Urinary bladder (tissue), 4 donors: ENCODE measurements around the gene AGBL5. TPM values are rescaled to one million over a fixed set of nuclear protein-coding genes. Genes with fewer than 3 reads are reported as not detected.

ENCODE experiments used
- DNase-seq: peaks from one replicate; pipeline ENCODE4 v3.0.0-alpha.2; 2015; ENCODE audit errors: extremely low spot score
- H3K27ac ChIP-seq: one replicate; pipeline ENCODE4 v1.5.1; 2013; ENCODE audit warnings: low read depth, mild to moderate bottlenecking, moderate library complexity
- H3K36me3 ChIP-seq: one replicate; pipeline ENCODE4 v1.6.1; 2013; ENCODE audit warnings: mild to moderate bottlenecking, moderate library complexity; ENCODE audit not compliant: insufficient read depth
- H3K4me1 ChIP-seq: one replicate; pipeline ENCODE4 v1.6.1; 2013; ENCODE audit warnings: mild to moderate bottlenecking, moderate library complexity; ENCODE audit not compliant: insufficient read depth
- H3K4me3 ChIP-seq: one replicate; pipeline ENCODE4 v1.5.1; 2013; ENCODE audit warnings: low read depth, low read length
- WGBS: extraction: QIAGEN DNeasy Blood & Tissue Kit; methylation state at CpG from one replicate; pipeline ENCODE4 v1.1.7; 2013; 5-methylcytosine and 5-hydroxymethylcytosine counted together
- polyA plus RNA-seq: library from polyadenylated mRNA; stranded (reverse); fragments of 200-250 nt; gene quantifications from one replicate; pipeline ENCODE4 v1.2.3, GENCODE V29; 2013
- total RNA-seq: library from RNA; depleted of rRNA; stranded (reverse); fragments of >200 nt; gene quantifications from one replicate; pipeline ENCODE4 v1.2.3, GENCODE V29; 2014
- donor health status: healthy with polysubstance abuse.
- donor health status: healthy.

AGBL5 gene
- total and polyA plus RNA-seq, 2 donors = 12.0 to 31.0 TPM

DNA sequence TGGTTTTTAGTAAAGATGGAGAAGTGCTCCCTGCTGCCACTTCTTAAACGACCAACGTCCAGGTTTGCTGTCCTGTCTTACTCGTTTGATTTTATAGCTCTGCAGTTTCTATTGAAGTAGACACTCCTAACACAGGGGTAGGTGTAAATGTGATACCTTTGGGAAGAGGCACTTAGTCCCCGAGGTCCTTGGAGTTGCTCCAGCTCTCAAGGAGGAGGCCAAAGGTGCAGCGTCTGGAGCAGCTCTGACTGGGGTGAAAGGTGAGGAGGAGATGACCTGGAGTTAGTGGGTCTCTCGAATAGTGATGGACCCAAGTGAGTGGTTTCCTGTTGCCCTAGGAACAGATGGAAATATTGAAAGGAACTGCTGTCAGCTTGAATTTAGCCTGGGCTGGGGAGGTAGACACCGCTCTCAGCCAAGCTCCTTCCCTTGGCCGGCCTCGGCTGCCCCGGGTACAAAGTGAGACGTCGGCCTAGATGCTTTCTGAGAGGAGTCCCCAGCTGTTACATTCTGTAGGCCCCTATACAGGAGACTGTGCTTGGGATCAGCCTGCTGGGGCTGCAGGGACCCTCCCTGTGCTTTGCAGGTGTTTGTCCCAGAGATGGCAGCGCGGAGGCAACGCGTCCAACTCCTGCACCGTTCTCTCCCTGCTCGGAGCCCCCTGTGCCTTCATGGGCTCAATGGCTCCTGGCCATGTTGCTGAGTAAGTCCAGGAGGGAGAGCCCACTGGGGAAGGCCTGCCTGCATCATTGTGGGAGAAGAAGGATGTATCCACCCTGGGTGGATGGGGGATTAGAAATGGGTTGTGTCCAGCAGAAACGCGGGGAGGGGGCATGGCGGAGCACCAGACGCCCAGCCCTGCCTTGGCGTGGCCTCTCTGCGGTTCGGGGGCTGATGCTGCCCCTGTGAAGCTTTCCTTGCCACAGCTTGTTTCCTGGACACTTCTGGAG lies 40.6 kb downstream of the AGBL5 start:
- Histone ChIP-seq H3K4me3 (no peak overlapping the region), H3K27ac (no peak overlapping the region), H3K36me3 (no peaks in the 10 kb centered on the region), H3K4me1 (peaks cover 1% of the 10 kb centered on the region)
- WGBS = 76% methylated on average over 25 of the region's 25 CpGs
- no peak for DNase-seq

DNA sequence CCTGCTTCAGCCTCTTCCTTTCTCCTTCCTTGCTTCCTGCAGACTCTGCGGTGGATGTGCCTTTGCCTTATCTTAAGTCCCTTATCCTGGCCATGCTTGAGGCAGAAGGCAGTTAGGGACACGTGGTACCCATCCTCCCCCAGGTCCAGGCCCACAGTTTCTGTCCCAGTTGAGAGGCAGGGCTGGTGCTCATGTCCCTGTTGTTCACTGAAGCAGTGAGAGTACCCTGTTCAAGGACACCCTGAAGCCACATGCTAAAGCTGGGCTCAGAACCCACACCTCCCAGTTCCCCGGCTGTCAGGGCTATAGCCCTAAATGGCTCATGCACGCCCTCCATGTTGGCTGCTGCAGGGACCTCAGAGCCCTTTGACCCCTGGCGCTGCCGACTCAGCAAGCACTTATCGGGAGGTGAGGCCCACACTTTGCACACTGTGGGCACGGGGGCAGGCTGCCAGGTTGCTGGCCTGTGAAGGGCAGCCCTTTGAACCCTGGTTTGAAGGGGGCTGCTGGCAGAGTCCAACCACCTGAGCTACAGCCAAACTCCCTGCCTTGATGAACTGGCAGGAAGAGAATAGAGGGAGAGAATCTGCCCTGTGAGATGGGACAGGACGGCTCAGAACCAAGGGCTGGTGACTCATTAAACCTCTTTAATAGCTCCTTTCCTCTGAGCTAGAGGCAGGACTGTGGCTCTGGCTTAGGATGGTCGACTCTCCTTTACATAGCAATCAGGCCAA lies 41.4 kb downstream of the AGBL5 start:
- 71% methylated on average over 10 of the region's 10 CpGs for WGBS
- Histone ChIP-seq H3K36me3 (no peaks in the 10 kb centered on the region), H3K4me3 (no peak overlapping the region), H3K4me1 (no peaks in the 10 kb centered on the region), H3K27ac (no peak overlapping the region)
- DNase-seq = no peak

DNA sequence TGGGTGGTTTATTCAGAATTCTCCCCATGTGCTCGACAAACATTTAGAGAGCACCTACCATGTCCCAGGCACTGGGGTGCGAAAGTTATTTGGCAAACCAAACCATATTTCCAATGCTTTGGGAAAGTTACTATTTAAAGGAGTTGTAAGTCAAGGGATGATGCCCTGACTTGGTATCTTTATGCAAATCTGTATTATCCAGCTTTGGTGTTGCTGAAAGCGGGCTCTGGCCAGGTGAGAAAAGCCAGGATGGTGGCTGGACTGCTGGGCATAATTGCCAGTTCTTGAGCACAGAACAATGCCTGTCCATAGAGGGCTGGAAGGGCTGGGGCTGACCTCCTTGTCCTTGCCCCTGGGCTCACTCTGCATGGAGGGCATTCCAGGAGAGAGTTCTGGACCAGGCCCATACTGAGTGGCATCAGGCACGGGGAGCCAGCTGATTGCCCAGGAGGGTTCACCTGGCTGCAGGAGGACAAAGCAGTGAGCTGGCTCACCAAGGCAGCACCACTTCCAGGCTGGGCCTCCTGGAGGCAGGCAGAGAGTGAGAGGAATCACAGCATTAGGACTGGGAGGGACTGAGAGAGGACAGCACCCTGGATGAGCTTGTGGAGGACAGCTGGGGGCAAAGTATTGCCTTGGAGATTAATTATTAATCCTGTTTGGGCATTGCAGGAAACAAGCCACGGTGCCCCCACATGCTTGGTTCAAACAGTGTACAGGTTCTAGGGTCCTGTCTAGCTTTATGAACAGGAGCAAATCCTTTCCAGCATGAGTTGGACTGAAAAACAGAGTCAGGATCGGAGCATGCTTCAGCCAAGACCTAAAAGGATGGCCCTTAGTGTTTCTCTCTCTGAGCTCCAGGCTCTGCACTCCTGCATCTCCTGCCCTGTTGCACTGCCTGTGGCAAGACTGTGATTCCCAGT lies 42.2 kb downstream of the AGBL5 start:
- DNase-seq = no peak
- Histone ChIP-seq H3K36me3 (no peaks in the 10 kb centered on the region), H3K4me3 (no peak overlapping the region), H3K4me1 (no peaks in the 10 kb centered on the region), H3K27ac (no peak overlapping the region)
- 87% methylated on average over 6 of the region's 6 CpGs for WGBS

DNA sequence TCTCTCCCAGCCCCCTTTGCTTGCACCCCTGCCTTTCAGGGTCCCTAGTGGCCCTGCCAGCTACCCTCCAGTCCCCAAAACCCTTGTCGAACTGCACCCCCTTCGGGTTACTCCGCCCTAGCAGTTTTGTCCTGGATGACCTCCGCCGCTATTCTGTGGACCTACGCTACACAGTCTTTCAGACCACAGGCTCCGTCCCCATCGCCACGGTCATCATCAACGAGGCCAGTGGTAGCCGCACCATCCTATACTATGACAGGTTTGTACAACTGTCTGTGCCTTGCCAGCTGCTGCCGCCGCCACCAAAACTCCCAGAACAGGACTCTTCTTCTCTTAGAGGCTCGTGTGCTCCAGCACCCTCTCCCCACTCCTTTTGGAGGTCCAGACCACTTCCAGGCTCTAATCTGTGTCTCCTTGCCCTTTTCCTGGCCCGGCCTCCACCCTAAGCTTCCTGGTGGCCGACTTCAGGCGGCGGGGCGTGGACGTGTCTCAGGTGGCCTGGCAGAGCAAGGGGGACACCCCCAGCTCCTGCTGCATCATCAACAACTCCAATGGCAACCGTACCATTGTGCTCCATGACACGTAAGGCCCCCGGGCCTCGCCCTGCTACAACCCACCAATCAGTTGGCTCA lies 43.0 kb downstream of the AGBL5 start:
- Histone ChIP-seq H3K36me3 (no peaks in the 10 kb centered on the region), H3K4me3 (no peak overlapping the region), H3K4me1 (no peaks in the 10 kb centered on the region), H3K27ac (no peak overlapping the region)
- 92% methylated on average over 24 of the region's 24 CpGs for whole genome bisulfite sequencing
- DNase-seq = no peak

DNA sequence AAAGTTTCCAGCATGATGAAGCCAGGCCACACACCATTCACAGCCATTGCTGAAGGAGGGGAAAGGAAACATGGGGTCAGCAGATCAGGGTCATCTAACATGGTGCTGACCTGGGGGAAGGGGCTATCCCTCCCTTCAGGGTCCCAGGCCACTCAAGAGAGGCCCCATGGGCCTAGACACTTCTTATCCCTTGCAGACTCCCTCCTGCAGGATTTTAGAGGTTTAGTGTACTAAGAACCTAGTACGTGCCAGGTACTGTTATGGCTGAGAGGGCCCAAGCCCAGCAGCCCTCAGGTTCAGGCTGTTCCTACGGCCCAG lies 43.9 kb downstream of the AGBL5 start:
- no peak for DNase-seq
- Histone ChIP-seq H3K27ac (no peak overlapping the region), H3K4me3 (no peak overlapping the region), H3K36me3 (no peaks in the 10 kb centered on the region), H3K4me1 (no peaks in the 10 kb centered on the region)
- 94% methylated on average over 2 of the region's 2 CpGs for WGBS

DNA sequence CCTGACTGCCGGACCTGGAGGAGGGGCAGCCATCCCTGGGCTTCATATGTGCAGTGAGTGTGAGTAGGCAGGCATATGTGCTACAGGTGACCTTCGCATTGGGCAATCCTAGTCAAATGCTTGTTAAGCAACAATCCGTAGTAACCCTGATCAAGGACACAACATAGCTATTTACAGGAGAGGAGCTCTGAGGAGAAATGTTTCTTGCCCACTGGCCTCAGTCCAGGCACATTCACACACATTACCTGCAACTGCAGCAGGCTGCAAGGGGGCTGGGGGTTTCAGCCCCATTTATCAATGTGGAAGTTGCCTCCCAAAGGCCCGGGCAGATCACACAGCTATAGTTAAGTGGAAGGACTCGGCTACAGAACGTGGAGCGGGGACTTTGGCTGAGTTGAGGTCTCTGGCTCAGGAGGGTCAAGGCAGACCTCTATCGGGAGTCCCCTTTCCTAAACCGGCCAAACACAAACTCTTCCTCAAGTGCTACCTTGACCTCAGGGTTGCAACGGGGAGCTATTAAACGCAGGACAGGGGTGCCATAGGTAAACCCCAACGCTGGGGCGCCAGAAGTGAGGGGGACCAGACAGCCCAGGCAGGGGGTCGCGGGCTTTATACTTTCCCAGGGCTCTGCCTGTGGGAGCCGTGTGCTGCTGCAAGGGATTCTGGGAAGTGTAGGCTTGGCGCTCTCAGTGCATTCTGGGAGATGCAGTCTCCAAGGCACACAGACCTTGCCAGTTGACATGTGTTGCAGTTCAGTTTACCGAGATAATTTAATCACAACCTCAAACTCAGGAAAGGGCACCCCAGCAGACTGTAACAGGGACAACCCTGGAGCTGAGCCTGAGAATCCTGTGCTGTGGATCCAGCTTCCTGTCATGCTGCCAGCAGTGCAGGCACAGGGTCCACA lies 44.5 kb downstream of the AGBL5 start:
- Histone ChIP-seq H3K4me1 (no peaks in the 10 kb centered on the region), H3K27ac (no peak overlapping the region), H3K36me3 (no peaks in the 10 kb centered on the region), H3K4me3 (peak overlapping the region; percentile 5)
- no peak for DNase-seq
- 25% methylated on average over 18 of the region's 18 CpGs for WGBS

DNA sequence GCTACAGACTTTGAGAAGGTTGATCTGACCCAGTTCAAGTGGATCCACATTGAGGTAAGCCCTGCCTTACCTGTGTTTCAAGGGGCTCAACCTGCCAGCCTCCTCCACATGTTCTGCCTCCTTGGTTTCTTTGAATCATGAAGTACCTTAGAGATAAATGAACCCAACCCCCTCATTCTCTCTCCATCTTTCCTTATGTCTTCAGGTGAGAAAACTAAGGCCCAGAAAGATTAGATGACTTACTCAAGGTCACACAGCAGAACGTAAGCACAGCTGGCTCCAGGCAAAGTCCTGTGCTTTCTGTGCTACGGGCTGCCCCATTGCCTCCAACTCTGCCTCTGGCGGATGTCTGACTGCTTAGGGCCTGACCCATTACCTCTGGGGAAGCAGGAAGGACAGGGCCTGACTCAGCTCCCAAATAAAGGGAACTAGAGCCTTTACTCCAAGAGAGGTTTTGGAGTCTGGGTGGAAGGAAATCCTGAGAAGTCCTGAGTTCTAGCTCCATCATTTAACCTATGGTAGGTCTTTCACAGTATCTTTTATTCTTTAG lies 45.4 kb downstream of the AGBL5 start:
- 79% methylated on average over 3 of the region's 3 CpGs for WGBS
- Histone ChIP-seq H3K27ac (no peak overlapping the region), H3K36me3 (no peaks in the 10 kb centered on the region), H3K4me1 (no peaks in the 10 kb centered on the region), H3K4me3 (no peak overlapping the region)
- no peak for DNase-seq

DNA sequence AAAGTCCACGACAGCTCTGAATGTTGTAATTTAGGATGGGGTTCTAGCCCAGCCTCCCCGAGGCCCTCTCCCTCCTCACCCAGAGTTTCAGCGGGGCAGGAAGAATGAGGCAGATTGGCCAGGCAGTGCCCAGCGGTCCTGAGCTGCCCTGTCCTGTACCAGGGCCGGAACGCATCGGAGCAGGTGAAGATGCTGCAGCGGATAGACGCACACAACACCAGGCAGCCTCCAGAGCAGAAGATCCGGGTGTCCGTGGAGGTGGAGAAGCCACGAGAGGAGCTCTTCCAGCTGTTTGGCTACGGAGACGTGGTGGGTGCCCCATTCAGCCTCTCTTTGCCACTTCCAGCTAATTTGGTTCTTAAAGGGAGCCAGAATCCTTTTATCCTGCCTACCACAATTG lies 45.9 kb downstream of the AGBL5 start:
- Histone ChIP-seq H3K36me3 (no peaks in the 10 kb centered on the region), H3K27ac (no peak overlapping the region), H3K4me1 (no peaks in the 10 kb centered on the region), H3K4me3 (no peak overlapping the region)
- DNase-seq = no peak
- 91% methylated on average over 14 of the region's 14 CpGs for WGBS

DNA sequence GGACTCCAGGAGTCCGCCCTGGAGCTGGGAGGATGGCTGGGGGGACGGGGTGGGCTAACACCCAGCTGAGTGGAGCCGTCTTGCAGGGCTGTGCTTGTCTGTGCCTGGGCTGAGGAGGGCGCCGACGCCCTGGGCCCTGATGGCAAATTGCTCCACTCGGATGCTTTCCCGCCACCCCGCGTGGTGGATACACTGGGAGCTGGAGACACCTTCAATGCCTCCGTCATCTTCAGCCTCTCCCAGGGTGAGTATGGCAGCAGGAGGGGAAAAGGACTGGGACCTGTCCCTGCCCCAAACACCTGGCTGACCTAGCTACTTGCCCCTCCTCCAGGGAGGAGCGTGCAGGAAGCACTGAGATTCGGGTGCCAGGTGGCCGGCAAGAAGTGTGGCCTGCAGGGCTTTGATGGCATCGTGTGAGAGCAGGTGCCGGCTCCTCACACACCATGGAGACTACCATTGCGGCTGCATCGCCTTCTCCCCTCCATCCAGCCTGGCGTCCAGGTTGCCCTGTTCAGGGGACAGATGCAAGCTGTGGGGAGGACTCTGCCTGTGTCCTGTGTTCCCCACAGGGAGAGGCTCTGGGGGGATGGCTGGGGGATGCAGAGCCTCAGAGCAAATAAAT lies 48.0 kb downstream of the AGBL5 start:
- Histone ChIP-seq H3K36me3 (no peaks in the 10 kb centered on the region), H3K27ac (no peak overlapping the region)

DNA sequence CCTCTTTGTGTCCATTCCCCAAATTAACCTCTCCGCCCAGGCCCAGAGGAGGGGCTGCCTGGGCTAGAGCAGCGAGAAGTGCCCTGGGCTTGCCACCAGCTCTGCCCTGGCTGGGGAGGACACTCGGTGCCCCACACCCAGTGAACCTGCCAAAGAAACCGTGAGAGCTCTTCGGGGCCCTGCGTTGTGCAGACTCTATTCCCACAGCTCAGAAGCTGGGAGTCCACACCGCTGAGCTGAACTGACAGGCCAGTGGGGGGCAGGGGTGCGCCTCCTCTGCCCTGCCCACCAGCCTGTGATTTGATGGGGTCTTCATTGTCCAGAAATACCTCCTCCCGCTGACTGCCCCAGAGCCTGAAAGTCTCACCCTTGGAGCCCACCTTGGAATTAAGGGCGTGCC lies 48.6 kb downstream of the AGBL5 start:
- DNase-seq = no peak
- Histone ChIP-seq H3K4me1 (no peaks in the 10 kb centered on the region), H3K27ac (no peak overlapping the region), H3K36me3 (no peaks in the 10 kb centered on the region), H3K4me3 (no peak overlapping the region)
- 80% methylated on average over 10 of the region's 10 CpGs for WGBS

More for the DNA sequence above, 48.0 kb downstream of the AGBL5 start:
- Histone ChIP-seq H3K4me3 (no peak overlapping the region), H3K4me1 (no peaks in the 10 kb centered on the region)
- 92% methylated on average over 19 of the region's 19 CpGs for WGBS
- no peak for DNase-seq

DNA sequence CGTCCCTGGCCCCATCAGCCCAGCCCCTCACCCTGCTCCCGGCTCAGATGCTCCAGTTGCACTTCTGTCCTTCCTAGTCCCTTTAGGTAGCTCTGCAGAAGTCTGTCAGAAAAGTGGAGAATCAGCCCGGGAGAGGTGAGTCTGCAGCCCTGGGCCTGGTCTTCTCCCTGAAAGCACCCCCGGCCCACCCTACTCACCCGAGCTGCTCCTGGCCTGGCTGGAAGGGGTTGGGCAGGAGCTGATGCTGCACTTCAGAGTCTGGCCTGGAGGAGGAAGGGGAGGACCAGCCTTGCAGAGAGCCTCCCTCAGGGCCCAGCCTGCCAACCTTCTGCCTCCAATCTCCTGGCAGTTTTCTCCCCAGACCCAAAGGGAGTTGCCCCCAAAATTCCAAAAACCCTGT lies 50.9 kb downstream of the AGBL5 start:
- Histone ChIP-seq H3K27ac (no peak overlapping the region), H3K36me3 (no peaks in the 10 kb centered on the region), H3K4me1 (no peaks in the 10 kb centered on the region), H3K4me3 (no peak overlapping the region)
- DNase-seq = no peak
- 69% methylated on average over 5 of the region's 5 CpGs for WGBS

DNA sequence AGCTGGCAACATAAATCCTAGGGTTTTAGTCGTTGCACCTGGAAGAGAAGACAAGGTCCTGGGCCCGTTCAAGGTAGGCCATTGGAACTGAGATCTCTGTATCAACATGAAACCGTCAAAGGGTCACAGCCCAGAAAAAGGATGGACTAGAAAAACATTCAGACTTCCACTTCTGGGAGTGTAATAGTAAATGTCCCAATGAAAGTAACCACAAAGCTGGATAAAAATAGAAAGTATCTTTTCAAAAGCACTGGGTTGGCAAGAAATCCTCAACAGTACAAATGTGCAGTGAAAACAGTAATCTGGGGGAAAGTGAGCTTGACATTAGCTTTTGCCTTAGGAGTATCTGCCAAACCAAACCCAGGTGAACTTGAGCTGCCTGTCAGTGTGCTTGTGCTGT lies 54.5 kb downstream of the AGBL5 start:
- no peaks in the 10 kb centered on the region for H3K36me3 ChIP-seq
- no peak for DNase-seq
- 71% methylated on average over 3 of the region's 3 CpGs for WGBS
- no peak overlapping the region for H3K27ac ChIP-seq
- H3K4me3 ChIP-seq = no peak overlapping the region
- H3K4me1 ChIP-seq = no peaks in the 10 kb centered on the region
